Measurements from ENCODE around the gene SHANK2.

SHANK2 gene

DNA sequence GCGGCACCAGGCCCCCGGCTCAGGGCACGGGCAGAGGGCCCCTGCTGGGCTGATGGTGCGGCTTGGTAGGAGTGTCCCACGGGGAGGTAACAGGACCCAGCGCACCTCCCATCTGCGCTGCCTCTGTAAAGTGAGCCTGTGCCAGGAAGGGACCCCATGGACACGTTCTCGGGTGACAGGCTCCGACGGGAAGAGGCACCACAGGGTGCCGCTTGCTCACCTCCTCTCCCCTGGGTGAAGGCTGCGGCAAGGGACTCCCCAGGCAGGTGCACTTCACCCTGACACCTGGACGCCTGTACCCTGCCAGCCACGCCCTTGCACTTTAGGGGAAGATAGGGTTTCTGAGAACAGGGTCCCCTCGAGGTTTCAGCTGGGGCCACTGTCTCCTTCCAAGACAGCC lies 48.1 kb downstream of the SHANK2 start:
- no peaks in the 10 kb centered on the region for H3K4me1 ChIP-seq (ENCODE audit: insufficient read depth, low read length, severe bottlenecking)

DNA sequence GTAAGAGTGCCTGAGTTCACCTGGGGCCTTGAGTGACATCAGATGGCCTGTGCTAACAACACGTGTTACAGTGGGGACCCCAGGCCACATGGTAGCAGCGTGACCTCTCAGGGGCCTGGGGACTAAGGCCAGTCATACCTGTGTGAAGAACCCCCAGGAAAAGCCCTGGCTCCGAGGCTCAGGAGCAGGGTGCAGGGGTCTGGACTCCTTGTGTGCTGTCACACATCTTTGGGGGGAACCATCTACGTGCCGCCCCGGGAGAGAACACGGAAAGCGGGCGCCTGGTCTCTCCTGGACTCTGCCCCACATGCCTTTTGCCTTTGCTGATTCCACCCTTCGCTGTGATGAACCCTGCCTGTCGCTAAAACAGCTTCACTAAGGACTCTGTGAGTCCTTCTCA lies 48.7 kb downstream of the SHANK2 start:
- TF ChIP-seq EZH2 (IDR thresholded peaks at IDR 0.05; ENCODE audit: borderline replicate concordance, low read length): no peak
- TF ChIP-seq, protein P1, sequence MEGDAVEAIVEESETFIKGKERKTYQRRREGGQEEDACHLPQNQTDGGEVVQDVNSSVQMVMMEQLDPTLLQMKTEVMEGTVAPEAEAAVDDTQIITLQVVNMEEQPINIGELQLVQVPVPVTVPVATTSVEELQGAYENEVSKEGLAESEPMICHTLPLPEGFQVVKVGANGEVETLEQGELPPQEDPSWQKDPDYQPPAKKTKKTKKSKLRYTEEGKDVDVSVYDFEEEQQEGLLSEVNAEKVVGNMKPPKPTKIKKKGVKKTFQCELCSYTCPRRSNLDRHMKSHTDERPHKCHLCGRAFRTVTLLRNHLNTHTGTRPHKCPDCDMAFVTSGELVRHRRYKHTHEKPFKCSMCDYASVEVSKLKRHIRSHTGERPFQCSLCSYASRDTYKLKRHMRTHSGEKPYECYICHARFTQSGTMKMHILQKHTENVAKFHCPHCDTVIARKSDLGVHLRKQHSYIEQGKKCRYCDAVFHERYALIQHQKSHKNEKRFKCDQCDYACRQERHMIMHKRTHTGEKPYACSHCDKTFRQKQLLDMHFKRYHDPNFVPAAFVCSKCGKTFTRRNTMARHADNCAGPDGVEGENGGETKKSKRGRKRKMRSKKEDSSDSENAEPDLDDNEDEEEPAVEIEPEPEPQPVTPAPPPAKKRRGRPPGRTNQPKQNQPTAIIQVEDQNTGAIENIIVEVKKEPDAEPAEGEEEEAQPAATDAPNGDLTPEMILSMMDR (IDR thresholded peaks at IDR 0.05; ENCODE audit: low read length): no peak
- H3K9me2 ChIP-seq (ENCODE audit: low read depth, low read length): no peaks in the 10 kb centered on the region
- no peak overlapping the region for H3K27ac ChIP-seq (ENCODE audit: low read depth, low read length, poor library complexity, severe bottlenecking)
- no peaks in the 10 kb centered on the region for H3F3A ChIP-seq (ENCODE audit: insufficient read depth, low read length)
- no peaks in the 10 kb centered on the region for H3K4me1 ChIP-seq (ENCODE audit: insufficient read depth, low read length, severe bottlenecking)
- no peaks in the 10 kb centered on the region for H3K9me3 ChIP-seq (ENCODE audit: low read length)
- no peak overlapping the region for H3K4me2 ChIP-seq (ENCODE audit: low read length)
- H4K20me1 ChIP-seq (ENCODE audit: insufficient read depth, low read length): no peaks in the 10 kb centered on the region
- no peak overlapping the region for H3K9ac ChIP-seq (ENCODE audit: low read length)
- no peaks in the 10 kb centered on the region for H3K79me2 ChIP-seq (ENCODE audit: insufficient read depth, low read length)
- no peak overlapping the region for H2AFZ ChIP-seq (ENCODE audit: low read length)
- no peak overlapping the region for H3K4me3 ChIP-seq (ENCODE audit: low read depth, low read length, poor library complexity, severe bottlenecking)
- no peaks in the 10 kb centered on the region; the same call in 1 of the 2 replicates for H3K36me3 ChIP-seq (ENCODE audit: insufficient read depth, low read length)
- H3K27me3 ChIP-seq (ENCODE audit: insufficient read depth, low read length): no peaks in the 10 kb centered on the region

More for the DNA sequence above, 48.1 kb downstream of the SHANK2 start:
- Histone ChIP-seq H3K9ac (ENCODE audit: low read length) (no peak overlapping the region), H3K27me3 (ENCODE audit: insufficient read depth, low read length) (no peaks in the 10 kb centered on the region), H3K36me3 (ENCODE audit: insufficient read depth, low read length) (no peaks in the 10 kb centered on the region; the same call in 1 of the 2 replicates), H3K27ac (ENCODE audit: low read depth, low read length, poor library complexity, severe bottlenecking) (no peak overlapping the region), H3K79me2 (ENCODE audit: insufficient read depth, low read length) (no peaks in the 10 kb centered on the region), H3F3A (ENCODE audit: insufficient read depth, low read length) (no peaks in the 10 kb centered on the region), H3K9me2 (ENCODE audit: low read depth, low read length) (no peaks in the 10 kb centered on the region), H3K9me3 (ENCODE audit: low read length) (no peaks in the 10 kb centered on the region), H4K20me1 (ENCODE audit: insufficient read depth, low read length) (no peaks in the 10 kb centered on the region), H2AFZ (ENCODE audit: low read length) (no peak overlapping the region), H3K4me3 (ENCODE audit: low read depth, low read length, poor library complexity, severe bottlenecking) (no peak overlapping the region), H3K4me2 (ENCODE audit: low read length) (no peak overlapping the region)
- TF ChIP-seq EZH2 (IDR thresholded peaks at IDR 0.05; ENCODE audit: borderline replicate concordance, low read length): no peak
- TF ChIP-seq, protein P1 (IDR thresholded peaks at IDR 0.05; ENCODE audit: low read length): no peak

DNA sequence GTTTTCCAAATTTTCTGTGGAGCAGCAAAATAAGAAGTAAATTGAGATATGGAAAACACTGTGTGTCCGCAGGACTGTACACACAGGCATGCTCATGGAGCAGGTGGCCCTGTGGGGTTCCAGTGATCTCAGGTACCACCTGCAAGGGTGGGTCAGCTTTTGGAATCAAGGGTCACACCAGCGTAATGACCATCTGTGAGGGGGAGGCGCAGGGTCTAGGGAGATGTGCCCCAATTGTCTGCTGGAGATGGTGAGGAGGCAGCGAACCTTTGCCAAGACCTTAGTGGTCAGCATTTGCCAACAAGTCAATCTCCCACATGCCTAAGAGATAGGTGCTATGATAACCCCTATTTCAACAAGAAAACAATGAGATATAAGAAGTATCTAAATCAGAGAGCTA lies 49.4 kb downstream of the SHANK2 start:
- no peaks in the 10 kb centered on the region for H3K27me3 ChIP-seq (ENCODE audit: insufficient read depth, low read length)
- H4K20me1 ChIP-seq (ENCODE audit: insufficient read depth, low read length): no peaks in the 10 kb centered on the region
- H3K4me1 ChIP-seq (ENCODE audit: insufficient read depth, low read length, severe bottlenecking): no peaks in the 10 kb centered on the region
- H3K4me2 ChIP-seq (ENCODE audit: low read length): no peak overlapping the region
- TF ChIP-seq EZH2 (IDR thresholded peaks at IDR 0.05; ENCODE audit: borderline replicate concordance, low read length): no peak
- TF ChIP-seq, protein P1 (IDR thresholded peaks at IDR 0.05; ENCODE audit: low read length): no peak
- H2AFZ ChIP-seq (ENCODE audit: low read length): no peak overlapping the region
- H3K36me3 ChIP-seq (ENCODE audit: insufficient read depth, low read length): no peaks in the 10 kb centered on the region
- H3F3A ChIP-seq (ENCODE audit: insufficient read depth, low read length): no peaks in the 10 kb centered on the region
- no peaks in the 10 kb centered on the region for H3K9me3 ChIP-seq (ENCODE audit: low read length)
- no peak overlapping the region for H3K27ac ChIP-seq (ENCODE audit: low read depth, low read length, poor library complexity, severe bottlenecking)
- no peak overlapping the region for H3K9ac ChIP-seq (ENCODE audit: low read length)
- no peak overlapping the region for H3K4me3 ChIP-seq (ENCODE audit: low read depth, low read length, poor library complexity, severe bottlenecking)
- H3K9me2 ChIP-seq (ENCODE audit: low read depth, low read length): no peaks in the 10 kb centered on the region
- H3K79me2 ChIP-seq (ENCODE audit: insufficient read depth, low read length): no peaks in the 10 kb centered on the region

Data from OCI-LY1 (cell line).